Prostate gland (tissue), 2 donors: ENCODE measurements around the gene ARHGAP26.

Source experiments
- POLR2AphosphoS5 ChIP-seq: sonication (generic); formaldehyde crosslinking; IDR thresholded peaks from one replicate; pipeline ENCODE4 v1.6.1; 2017; ENCODE audit warnings: antibody characterized with exemption
- TF ChIP-seq, protein P1 (sequence below), 4 experiments: fragments of 200-600 bp in 2 of 4; fragments of 450-650 bp in 2 of 4; sonication (generic) in 2 of 4; IDR thresholded peaks; 1 replicate in 3 of 4; 2 replicates in 1 of 4; pipeline ENCODE4 v1.5.1; 2016 to 2019; ENCODE audit warnings: antibody characterized with exemption in 4 of 4, mild to moderate bottlenecking in 2 of 4, moderate library complexity in 2 of 4

DNA sequence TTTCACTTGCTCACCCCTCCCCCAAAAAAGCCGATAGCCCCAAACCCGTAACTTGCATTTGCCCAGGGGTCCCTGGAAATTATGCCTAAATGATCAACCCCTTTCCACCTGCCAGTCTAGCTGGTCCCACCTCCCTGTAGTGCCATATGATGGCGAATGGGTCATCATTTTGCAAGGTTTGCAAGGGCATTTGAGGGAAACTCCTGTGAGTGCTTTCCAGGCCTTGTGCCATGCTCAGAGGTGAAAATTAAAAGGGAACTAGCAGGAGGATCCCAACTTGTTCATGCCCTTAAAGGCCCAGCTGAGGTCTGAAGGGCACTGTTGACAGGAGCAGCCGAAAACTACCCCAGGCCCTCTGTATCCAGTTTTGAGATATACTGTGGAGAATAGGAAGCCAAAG, 440.4 kb downstream of the ARHGAP26 start:
- TF ChIP-seq, protein P1, sequence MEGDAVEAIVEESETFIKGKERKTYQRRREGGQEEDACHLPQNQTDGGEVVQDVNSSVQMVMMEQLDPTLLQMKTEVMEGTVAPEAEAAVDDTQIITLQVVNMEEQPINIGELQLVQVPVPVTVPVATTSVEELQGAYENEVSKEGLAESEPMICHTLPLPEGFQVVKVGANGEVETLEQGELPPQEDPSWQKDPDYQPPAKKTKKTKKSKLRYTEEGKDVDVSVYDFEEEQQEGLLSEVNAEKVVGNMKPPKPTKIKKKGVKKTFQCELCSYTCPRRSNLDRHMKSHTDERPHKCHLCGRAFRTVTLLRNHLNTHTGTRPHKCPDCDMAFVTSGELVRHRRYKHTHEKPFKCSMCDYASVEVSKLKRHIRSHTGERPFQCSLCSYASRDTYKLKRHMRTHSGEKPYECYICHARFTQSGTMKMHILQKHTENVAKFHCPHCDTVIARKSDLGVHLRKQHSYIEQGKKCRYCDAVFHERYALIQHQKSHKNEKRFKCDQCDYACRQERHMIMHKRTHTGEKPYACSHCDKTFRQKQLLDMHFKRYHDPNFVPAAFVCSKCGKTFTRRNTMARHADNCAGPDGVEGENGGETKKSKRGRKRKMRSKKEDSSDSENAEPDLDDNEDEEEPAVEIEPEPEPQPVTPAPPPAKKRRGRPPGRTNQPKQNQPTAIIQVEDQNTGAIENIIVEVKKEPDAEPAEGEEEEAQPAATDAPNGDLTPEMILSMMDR (IDR thresholded peaks at IDR 0.05) = no peak
- no peak for TF ChIP-seq POLR2AphosphoS5
